ENCODE measurements around the gene SH3GL2.

The SH3GL2 gene

GRCh38 chr9:17837965-17838364 is 259.1 kb downstream of the SH3GL2 start:
- Mint-ChIP-seq H3K4me3 (no peak overlapping the region), H3K9me3 (peaks cover 4% of the 10 kb centered on the region), H3K27me3 (no peaks in the 10 kb centered on the region), H3K4me1 (no peaks in the 10 kb centered on the region), H3K27ac (no peak overlapping the region), H3K36me3 (no peaks in the 10 kb centered on the region)
- DNase-seq (ENCODE audit: low spot score in 2 of 2) (no peak), ATAC-seq (ENCODE audit: low read depth) (no peak)

- H3K4me3 Mint-ChIP-seq = no peak overlapping the region
- no peaks in the 10 kb centered on the region for H3K4me1 Mint-ChIP-seq
- H3K27me3 Mint-ChIP-seq = no peaks in the 10 kb centered on the region
Measured at GRCh38 chr9:17839776-17840175, 260.9 kb downstream of the SH3GL2 start.

GRCh38 chr9:17843236-17843635 is 264.4 kb downstream of the SH3GL2 start:
- Mint-ChIP-seq H3K4me1 (no peaks in the 10 kb centered on the region), H3K27me3 (no peaks in the 10 kb centered on the region), H3K36me3 (no peaks in the 10 kb centered on the region), H3K9me3 (peaks cover 8% of the 10 kb centered on the region), H3K4me3 (no peak overlapping the region), H3K27ac (no peak overlapping the region)
- DNase-seq (ENCODE audit: low spot score in 2 of 2) (no peak), ATAC-seq (ENCODE audit: low read depth) (no peak)

More at GRCh38 chr9:17839776-17840175, 260.9 kb downstream of the SH3GL2 start:
- DNase-seq (ENCODE audit: low spot score in 2 of 2) = no peak
- peaks cover 10% of the 10 kb centered on the region for H3K9me3 Mint-ChIP-seq
- H3K27ac Mint-ChIP-seq = no peak overlapping the region
- H3K36me3 Mint-ChIP-seq = no peaks in the 10 kb centered on the region
- no peak for ATAC-seq (ENCODE audit: low read depth)

Measured in memory B cell (primary cell).